ENCODE results near the gene KRT40.

The KRT40 gene

DNA sequence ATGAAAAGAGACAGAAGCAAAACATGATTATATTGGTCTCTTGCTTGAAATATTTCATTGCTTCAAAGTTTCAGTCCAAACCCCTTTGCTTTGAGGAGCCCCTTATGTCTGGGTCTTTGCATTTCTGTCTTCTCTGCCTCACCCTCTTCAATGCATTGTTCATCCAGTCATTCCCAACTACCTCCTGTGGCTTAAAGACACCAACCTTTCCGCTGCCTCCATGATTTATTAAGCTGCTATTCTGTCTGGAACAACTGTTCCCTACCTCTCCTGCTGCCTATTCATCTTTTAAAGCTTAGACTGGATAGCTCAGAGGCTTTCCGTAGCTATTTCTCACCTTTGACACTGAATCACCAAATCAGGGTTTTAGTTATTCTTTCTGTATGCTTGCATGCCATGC is 13.2 kb upstream of the KRT40 start:
- H3K4me3 ChIP-seq (ENCODE audit: low read depth, low read length) = no peak overlapping the region

DNA sequence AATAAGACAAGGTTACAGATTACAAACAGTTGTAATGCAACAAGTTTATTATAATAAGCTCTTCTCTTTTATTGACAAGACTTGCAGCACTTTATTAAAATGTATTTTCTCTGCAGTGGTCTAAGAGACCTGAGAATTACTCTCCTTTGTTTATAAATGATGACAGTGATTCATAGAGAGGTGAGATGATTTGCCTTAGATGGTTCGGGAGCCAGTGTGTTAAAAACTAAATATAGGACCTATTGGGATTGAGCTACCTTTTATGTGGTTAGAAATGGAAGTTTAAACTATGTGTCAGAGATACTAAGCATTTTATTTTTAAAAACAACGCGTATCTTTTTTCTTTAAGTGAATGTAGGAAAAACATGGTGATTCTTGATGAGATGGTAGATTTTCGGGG is 12.7 kb upstream of the KRT40 start:
- H3K4me3 ChIP-seq (ENCODE audit: low read depth, low read length) = no peak overlapping the region

DNA sequence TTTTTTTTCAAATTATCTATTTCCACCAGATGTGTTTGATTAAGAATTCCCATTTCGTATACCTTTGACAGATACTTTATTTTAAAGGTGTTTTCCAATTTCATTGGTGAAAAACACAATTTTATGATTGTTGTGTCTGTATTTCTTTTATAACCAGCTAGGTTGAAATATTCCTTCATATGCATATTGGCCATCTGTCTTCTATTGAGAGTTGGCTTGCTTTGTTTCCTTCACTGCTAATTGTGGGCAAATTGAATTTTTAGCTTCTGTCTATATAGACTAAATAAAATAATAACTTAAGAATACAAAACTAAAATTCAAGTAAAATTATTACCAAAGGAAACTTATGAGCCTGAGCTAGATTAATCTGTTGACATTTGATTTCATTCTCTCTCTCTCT is 11.0 kb upstream of the KRT40 start:
- no peak overlapping the region for H3K4me3 ChIP-seq (ENCODE audit: low read depth, low read length)

DNA sequence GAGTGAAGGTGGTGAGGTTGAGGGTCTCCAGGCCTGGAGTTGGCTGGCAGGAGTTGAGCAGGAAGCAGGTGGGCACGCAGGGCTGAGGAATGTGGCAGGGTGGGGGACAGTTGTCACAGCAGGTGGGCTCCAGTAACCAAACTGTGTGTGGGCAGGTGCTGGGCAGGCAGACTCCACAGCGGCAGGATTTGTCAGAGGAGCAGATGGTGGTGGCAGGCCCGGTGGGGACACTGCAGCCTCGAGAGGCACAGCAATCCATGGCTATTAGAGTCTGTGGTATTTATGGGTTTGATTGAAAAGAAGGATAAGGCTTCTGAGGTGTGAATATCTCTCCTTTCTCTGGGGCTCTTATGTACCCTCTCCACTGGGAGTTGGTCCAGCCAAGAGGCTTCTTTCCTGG is 9.7 kb upstream of the KRT40 start, which contains the start of gene KRTAP3-3:
Gene KRTAP3-3, minus strand, starts transcription at position 326 of the 400 bp plus-strand sequence. Its CDS starts 67 bp downstream, at position 259.
- H3K4me3 ChIP-seq (ENCODE audit: low read depth, low read length) = no peak within 1 kb of the TSS

DNA sequence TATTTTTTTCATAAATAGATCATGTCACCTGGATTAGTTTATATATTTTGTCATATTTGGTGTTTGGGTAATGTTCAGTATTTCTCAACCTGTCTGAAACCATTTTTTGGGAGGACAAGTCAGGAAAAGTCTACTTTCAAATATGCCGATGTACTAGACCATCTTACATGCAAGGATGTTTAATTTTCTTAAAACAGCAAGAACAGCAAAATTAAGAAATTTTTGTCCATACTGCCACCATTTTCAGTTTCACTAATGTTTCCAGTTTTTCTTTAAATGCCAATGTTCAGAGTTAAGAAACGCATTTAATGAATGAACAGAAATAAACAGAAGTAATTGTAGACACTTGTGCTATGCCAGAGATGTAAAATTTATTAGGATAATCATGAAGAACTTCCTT is 9.0 kb upstream of the KRT40 start:
- no peak overlapping the region for H3K4me3 ChIP-seq (ENCODE audit: low read depth, low read length)

DNA sequence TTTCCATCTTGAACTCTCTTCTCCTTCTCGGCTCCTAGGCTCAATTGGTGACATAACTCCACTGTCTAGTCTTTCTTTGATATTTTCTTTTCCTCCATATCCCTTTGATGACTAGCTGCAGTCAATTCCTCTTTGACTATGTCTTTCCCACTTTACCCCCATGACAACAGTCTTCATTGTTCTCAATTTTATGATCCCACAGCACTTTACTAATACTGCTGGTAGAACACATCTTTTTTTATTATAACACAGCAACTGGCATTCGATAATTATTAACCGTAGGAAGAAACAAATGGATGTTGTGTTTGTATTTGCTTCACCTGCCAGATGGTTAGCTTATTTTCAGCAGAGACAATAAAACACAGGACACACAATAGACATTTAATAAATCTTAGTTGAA is 8.5 kb upstream of the KRT40 start:
- H3K4me3 ChIP-seq (ENCODE audit: low read depth, low read length) = no peak overlapping the region

DNA sequence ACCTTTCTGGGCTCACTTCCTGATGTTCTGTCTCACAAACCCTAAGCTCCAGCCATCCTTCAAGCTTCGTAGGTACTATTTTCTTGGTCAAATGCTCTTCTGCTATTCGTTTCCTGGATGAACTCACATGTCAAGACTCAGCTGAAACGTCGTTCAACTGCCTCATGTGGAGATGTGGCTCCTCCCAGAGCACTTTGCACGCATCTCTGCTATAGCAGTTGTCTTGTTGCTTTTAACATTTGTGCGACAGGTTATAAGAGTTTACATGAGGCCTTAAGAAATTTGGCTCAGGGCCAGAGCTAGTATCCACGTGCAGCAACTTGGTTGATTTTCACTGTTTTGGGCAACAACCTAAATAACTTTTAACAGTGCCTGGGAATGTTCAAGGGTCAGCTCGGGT is 2.8 kb upstream of the KRT40 start:
- no peak overlapping the region for H3K4me3 ChIP-seq (ENCODE audit: low read depth, low read length)

DNA sequence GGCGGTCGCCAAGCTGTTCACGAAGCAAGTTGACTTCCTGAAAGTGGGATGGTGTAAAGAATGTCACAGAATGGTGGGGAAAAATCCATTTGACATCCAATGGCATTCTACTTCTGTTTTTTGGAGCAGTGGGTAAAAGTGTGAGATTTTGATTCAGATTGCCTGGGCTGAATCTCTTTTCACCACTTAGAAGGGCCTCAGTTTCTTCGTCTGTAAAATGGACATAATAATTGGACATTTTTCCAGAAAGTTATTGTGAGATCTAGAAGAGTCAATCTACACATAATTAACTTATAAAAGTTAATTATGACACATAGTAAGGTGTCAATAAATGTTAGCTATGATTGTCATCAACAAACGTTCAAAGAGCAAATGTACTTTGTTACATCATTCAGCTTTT is 3.0 kb downstream of the KRT40 start:
- H3K4me3 ChIP-seq (ENCODE audit: low read depth, low read length) = no peak overlapping the region

DNA sequence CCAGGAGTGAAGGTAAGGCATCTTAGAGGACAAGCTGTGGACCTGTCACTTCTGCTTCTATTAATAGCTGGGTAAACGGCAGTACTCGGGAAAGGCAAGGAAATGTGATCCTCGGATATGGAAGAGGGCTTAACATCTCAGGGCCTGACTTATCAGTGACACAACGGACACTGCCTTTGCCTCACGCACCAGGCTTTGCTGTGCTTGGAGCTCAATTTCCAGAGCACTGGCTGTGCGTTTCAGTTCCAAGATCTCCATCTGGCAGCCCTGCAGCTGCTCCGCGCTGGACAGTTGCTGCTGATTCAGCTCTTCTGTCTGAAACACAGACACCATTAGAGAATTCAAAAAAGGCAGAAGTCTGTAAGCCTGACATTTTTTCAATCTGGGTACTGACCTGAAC is 3.5 kb downstream of the KRT40 start:
- H3K4me3 ChIP-seq (ENCODE audit: low read depth, low read length) = no peak overlapping the region

DNA sequence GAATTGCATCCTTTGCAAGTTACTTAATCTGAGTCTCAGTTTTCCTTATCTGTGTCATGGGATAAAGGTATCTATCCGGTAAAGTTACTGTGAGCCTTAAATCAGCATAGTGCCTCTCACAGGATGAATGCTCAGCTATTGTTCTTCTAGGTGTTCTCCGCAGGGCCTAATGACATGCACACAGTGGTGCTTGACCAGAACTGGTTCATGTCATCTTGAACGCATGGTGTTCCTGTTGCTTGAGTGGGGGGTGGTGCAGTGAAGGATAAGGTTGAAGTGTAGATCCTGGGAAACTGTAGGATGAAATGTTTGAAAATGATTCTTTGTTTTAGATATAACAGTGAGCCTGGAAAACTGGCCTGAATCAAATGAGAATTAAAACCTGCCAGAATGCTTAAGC is 4.0 kb downstream of the KRT40 start:
- H3K4me3 ChIP-seq (ENCODE audit: low read depth, low read length) = no peak overlapping the region

DNA sequence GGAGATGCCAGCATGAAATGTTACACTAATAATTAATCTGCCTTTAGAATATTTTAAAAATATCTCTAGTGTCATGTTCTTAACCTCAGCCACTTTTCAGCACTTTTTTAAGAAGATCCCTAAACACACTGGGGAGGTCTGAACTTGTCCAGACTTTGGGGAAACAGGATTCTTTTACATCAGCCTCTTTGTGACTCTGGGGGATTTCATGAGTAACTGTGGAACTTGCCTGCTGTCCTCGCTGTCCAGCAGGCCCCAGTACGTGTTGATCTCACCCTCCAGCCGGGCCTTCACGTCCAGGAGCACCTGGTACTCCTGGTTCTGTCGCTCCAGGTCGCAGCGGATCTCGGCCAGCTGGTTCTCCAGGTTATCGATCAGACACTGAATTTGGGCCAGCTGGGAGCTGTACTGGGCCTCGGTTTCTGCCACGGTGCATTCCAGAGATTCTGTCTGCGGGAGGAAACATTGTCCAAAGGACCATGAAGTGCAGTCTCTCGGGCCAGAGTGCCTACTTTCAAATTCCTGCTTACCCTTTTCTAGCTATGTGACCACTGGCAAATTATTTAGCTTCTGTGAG is 5.5 kb downstream of the KRT40 start:
- H3K4me3 ChIP-seq (ENCODE audit: low read depth, low read length) = no peak overlapping the region

DNA sequence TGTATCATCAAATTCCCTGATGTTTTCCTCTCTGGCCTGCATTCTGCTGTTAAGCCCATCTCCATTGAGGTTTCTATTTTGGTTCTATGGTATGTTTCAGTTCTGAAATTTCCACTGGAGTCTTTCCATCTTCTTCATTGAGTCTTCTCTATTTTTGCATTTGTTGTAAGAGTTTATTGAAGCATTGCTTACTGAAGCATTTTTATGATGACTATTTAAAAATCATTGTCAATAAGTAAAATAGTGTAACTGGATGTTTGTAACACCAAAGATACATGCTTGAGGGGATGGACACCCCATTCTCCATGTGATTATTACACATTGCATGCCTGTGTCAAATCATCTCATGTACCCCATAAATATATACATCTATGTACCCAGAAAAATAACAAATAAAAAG is 8.6 kb downstream of the KRT40 start:
- no peak overlapping the region for H3K4me3 ChIP-seq (ENCODE audit: low read depth, low read length)

DNA sequence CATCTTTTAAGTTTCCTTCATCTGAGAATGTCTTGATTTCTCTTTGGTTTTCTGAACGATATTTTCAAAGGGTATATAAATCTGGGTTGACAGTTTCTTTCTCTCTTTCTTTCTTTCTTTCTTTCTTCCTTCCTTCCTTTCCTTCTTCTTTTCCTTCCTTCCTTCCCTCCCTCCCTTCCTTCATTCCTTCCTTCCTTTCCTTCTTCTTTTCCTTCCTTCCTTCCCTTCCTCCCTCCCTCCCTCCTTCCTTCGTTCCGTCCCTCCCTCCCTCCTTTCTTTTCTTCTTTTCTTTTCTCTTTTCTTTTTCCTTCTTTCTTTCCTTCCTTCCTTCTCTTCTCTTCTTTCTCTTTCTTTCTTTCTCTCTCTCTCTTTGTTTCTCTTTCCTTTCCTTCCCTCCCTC is 9.8 kb downstream of the KRT40 start:
- H3K4me3 ChIP-seq (ENCODE audit: low read depth, low read length) = no peak overlapping the region

DNA sequence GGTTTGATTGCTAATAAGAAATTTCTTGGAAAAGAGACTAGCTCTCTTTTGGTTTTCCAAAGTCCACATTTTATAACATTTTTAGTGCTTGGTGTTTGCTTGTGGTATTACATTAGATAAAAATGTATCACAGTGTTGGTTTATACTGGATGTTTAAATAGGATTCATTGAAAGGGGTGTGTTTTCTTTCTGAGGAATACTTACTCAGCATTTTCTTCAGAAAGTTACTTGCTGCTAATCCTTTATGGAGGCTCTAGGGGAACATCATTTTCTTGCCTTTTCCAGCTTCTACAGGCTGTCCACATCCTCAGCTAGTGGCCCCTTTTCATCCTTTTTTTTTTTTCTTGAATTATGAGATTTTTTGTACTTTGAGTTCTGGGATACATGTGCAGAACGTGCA is 16.5 kb downstream of the KRT40 start:
- no peak overlapping the region for H3K4me3 ChIP-seq (ENCODE audit: low read depth, low read length)

DNA sequence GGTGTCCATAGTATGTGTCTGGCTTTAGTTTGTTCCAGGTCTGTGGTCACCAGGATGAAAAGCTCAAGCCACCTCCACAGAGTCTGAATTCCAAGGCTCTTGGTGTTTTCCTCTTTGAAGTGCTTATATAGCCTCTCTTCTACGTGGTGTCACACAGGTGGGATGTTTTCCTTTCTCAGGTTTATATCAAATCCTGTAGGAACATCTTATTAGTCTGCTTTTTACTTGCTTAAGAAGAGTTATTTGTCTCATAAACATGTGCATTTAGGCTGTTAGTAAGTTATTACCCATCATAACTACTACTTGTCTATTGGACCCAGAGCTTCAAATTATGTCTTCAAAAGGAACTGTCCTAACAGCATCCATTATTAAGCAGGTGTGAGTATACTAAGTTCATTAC is 17.3 kb downstream of the KRT40 start, which contains the start of gene KRT39:
Gene KRT39, minus strand, starts transcription at position 101 of the 400 bp plus-strand sequence. Its CDS starts 92 bp downstream, at position 9.
- H3K4me3 ChIP-seq (ENCODE audit: low read depth, low read length) = no peak within 1 kb of the TSS

DNA sequence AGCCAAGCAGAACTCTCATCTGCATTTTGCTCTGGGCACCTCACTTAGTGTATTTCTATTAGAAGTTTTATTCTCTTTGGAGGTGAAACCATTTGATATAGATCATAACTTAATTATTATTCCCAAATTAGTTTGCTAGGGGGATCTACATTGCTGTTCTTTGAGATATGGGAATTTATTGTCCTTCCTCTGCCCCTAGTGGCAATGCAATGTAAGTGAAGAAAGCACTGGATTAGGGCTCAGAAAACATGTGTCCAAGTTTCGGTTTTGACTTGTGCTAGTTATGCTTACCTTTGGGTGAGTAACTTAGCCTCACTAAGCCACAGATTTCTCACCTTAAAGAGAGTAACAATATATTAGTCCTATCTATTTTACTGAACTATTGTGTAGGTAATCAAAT is 20.3 kb downstream of the KRT40 start:
- no peak overlapping the region for H3K4me3 ChIP-seq (ENCODE audit: low read depth, low read length)

DNA sequence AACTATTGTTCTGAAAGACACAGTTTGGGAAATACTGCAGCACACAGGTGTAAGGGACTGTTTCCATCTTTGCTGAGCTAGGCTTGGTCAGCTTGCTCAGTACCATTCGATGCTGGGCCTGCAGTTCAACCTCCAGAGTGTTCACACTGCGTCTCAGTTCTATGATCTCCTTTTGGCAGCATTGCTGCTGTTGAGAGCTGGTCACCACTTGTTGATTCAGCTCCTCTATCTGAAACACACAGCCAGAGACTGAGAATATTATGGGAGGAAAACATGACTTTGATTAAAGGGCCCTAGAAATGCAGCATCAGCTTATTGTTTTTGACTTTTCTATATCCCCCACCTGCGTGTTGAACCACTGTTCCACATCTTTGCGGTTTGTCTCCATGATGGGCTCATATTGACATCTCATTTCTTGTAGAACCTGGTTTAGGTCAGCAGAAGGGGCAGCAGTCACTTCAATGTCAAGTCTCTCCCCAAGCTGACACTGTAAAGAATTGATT is 22.0 kb downstream of the KRT40 start:
- no peak overlapping the region for H3K4me3 ChIP-seq (ENCODE audit: low read depth, low read length)

DNA sequence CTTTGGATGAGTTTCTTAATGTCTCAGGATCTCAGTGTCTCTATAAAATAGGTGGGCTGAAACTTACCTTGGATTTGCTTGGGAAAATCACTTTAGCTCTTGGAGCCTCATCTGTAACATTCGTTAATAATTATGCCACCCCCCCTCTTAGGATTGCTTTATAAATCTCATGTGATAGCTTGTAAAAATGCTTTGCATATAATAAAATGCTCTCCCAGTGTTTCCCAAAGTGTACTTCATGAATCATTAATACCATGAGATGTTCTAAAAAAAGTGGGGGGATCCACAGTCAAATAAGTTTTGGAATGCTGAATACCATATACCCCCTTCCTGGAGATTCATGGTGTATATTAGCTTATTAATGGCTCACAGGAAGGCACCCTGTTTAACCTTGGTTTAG is 22.5 kb downstream of the KRT40 start:
- no peak overlapping the region for H3K4me3 ChIP-seq (ENCODE audit: low read depth, low read length)

DNA sequence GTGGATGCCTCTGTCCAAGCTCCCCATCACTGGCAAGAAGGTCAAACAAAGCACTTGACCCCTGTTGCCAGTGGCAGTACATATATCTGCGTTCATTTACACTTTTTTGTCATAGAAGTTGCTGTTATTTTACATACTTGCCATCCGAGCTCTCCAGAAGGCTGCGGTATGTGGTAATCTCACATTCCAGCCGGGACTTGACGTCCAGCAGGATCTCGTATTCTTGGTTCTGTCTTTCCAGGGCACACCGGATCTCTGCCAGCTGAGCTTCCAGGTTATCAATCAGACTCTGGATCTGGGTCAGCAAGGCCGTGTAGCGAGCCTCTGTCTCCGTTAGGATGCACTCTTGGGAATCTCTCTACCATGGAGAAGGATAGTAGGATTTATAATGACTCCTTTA is 24.0 kb downstream of the KRT40 start:
- no peak overlapping the region for H3K4me3 ChIP-seq (ENCODE audit: low read depth, low read length)

DNA sequence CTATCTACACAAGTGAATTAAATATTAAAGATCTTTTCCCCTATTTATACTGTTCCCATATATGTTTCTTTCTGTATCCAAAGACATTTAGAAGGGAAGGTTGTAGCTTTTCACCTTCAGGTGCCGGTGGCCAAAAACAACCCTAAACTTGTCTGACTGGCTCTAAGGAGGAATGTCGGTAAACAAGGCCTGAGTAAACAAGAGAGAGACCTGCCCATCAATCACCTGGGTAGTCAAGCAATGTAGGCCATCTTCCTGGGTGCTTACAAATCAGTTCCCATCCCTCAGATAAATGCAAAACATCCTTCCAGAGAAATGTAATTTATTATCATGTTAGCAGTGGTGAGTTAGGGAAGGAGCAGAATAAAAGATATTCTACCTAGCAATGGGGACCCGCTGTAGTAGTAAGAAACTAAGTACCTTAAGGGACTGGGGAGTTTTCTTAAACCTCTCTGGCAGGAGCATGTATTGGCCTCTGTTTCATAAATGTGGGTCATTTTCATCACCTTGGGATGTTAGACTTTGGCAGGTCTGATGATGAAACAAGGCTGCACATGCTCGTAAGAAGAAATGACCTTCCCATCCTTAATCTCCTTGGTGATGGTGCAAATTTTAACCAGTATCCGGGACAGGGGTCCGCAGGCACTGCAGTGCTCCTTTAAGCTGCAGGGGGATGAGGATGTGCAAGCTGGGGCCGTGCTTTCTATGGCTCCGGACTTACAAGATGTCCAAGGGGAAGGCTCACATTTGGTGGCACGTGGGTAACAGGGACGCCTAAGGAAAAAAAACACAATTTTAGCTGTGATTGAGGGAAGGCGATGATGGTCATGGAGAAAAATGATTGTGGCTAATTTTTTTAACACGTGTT is 25.8 kb downstream of the KRT40 start:
- H3K4me3 ChIP-seq (ENCODE audit: low read depth, low read length) = no peak overlapping the region

DNA sequence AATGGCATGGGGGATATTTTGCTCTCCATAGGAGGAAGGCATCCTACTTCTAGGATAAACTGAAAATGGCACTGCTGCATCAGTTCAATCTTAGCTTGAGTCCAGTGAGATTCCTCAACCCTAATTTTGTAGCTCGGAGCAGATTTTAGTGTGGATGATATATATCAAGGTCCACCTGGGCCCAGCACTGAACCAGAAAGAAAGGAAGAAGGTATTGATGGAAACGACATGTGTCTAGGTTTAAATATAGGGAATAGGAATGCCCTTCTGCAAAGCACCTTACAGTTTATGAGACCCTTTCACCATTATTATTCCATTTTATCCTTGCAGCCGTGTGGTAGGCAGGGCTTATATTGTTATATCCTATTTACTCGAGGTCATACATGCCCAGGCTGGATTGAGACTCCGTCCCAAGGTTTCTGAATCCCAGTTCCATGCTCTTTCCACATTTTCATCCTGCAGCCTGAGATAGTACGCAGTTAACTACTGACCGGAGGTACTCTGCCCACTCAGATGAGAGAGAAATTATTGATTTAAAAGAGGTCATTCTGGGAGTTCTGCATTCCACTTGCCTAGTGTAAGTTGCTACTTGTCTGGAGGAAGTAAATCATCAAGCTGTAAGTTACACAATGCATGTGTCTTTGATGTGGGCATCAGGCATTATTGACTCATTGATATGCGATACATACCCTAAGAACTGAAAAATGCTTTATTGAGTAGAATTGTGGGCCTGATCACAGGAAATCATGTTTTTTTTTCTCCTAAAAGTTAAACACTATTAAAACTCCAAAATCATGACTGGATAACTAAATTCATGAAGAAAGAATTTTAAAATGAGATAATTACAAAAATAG is 27.5 kb downstream of the KRT40 start:
- H3K4me3 ChIP-seq (ENCODE audit: low read depth, low read length) = no peak overlapping the region

All from iPS-11a (cell line).